Colonic mucosa (tissue), 4 donors: ENCODE data around the gene PRKG2. TPM values are rescaled to one million over a fixed set of nuclear protein-coding genes. Genes with fewer than 3 reads are reported as not detected.

Source experiments
- DNase-seq: peaks from one replicate; pipeline ENCODE4 v3.0.0-alpha.2; 2020
- H3K27ac ChIP-seq: fragments of 200-600 bp; one replicate; pipeline ENCODE4 v1.8.0; 2021
- H3K27me3 ChIP-seq: fragments of 200-600 bp; one replicate; pipeline ENCODE4 v1.8.0; 2021
- H3K36me3 ChIP-seq: fragments of 200-600 bp; one replicate; pipeline ENCODE4 v1.8.0; 2021
- H3K4me1 ChIP-seq: fragments of 200-600 bp; one replicate; pipeline ENCODE4 v1.8.0; 2021; ENCODE audit warnings: mild to moderate bottlenecking
- H3K4me3 ChIP-seq: fragments of 200-600 bp; one replicate; pipeline ENCODE4 v1.8.0; 2021
- H3K9ac ChIP-seq, 2 donors: one replicate each; pipeline ENCODE4 v1.7.0; 2013; ENCODE audit warnings: control low read depth in 2 of 2, low read depth in 2 of 2, low read length in 2 of 2
- H3K9me3 ChIP-seq: fragments of 200-600 bp; one replicate; pipeline ENCODE4 v1.8.0; 2021
- CTCF ChIP-seq: fragments of 200-600 bp; IDR thresholded peaks from one replicate; pipeline ENCODE4 v1.8.0; 2022; ENCODE audit warnings: antibody characterized with exemption, mild to moderate bottlenecking
- intact Hi-C: fragments of 100-400 bp; cut with DNase I; formaldehyde crosslinking; loops from one replicate; pipeline ENCODE4 v1.14.1; 2022
- total RNA-seq, 2 donors: library from RNA; stranded (reverse); fragmentation: NEBNext Ultra II Directional in 1 of 2; extraction: Animal tissue kit (Norgen Biotek cat#: 25700) in 1 of 2; gene quantifications; one replicate each; pipeline ENCODE4 v1.2.1, GENCODE V29; 2021
- donor health status: healthy.
- donor health status: DM: no; HTN: no; CAD: no.
- donor health status: DM: no; HTN: no; CAD: no.

PRKG2 gene
- total RNA-seq, 2 donors from 2014 or later: 1.8 to 2.3 TPM

- intact Hi-C loops: no loop called here
- no peak for TF ChIP-seq CTCF
- Histone ChIP-seq H3K27ac (no peak overlapping the region), H3K4me1 (no peaks in the 10 kb centered on the region), H3K36me3 (no peaks in the 10 kb centered on the region), H3K27me3 (no peaks in the 10 kb centered on the region), H3K4me3 (no peak overlapping the region), H3K9me3 (no peaks in the 10 kb centered on the region), H3K9ac (no peak overlapping the region)
- no peak for DNase-seq
Observed at GRCh38 chr4:81093720-81094401, 121.2 kb downstream of the PRKG2 start.

- Histone ChIP-seq H3K4me1 (no peaks in the 10 kb centered on the region), H3K9ac (no peak overlapping the region), H3K9me3 (no peaks in the 10 kb centered on the region), H3K36me3 (no peaks in the 10 kb centered on the region), H3K4me3 (no peak overlapping the region), H3K27me3 (no peaks in the 10 kb centered on the region), H3K27ac (no peak overlapping the region)
- intact Hi-C loops: no loop called here
- no peak for DNase-seq
- TF ChIP-seq CTCF: no peak
Observed at GRCh38 chr4:81085979-81086378, 129.0 kb downstream of the PRKG2 start.

GRCh38 chr4:81085291-81085690, 129.7 kb downstream of the PRKG2 start:
- no peaks in the 10 kb centered on the region for H3K9me3 ChIP-seq
- intact Hi-C loops: no loop called here
- H3K9ac ChIP-seq: no peak overlapping the region
- H3K27ac ChIP-seq: no peak overlapping the region
- H3K4me3 ChIP-seq: no peak overlapping the region
- DNase-seq: no peak
- TF ChIP-seq CTCF: no peak
- no peaks in the 10 kb centered on the region for H3K4me1 ChIP-seq
- H3K27me3 ChIP-seq: no peaks in the 10 kb centered on the region
- H3K36me3 ChIP-seq: no peaks in the 10 kb centered on the region

DNA sequence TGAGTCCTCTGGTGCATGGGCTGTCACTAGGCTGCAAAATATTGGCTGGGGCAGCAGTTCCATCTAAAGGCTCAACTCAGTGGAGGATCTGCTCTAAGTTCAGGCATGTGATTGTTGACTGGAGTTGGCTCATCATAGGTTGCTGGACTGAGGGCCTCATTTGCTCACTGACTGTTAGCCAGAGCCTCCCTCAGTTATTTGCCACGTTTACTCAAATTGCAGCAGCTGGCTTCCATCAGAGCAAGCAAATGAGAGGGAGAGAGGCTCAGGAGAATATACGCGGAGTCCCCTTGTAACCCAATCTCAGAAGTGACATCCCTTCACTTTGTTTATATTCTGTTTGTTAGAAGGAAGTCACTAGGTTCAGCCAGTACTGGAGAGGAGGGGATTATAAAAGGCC, 130.4 kb downstream of the PRKG2 start:
- Histone ChIP-seq H3K27me3 (no peaks in the 10 kb centered on the region), H3K4me1 (no peaks in the 10 kb centered on the region), H3K27ac (no peak overlapping the region), H3K9me3 (no peaks in the 10 kb centered on the region), H3K36me3 (no peaks in the 10 kb centered on the region), H3K4me3 (no peak overlapping the region), H3K9ac (no peak overlapping the region)
- intact Hi-C loops: no loop called here
- no peak for DNase-seq
- TF ChIP-seq CTCF: no peak

DNA sequence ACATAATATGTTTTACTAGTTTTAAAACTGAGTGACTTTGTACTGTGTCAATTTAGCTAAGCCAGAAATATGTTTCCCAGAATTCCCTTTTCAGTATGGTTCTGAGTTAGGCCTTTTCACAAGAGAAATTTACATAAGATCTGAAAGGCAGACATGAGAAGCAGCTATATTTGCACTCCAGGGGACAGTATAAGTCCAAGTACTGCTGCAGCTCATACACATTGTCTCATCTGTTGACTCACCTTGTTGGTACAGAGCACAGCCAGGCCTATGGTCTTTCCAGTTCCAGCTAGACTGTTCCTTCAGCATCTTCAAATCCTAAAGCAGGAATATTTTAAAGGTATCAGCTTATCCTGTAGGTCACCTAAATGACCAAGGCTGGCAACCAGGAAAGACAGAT, 131.0 kb downstream of the PRKG2 start:
- no peaks in the 10 kb centered on the region for H3K9me3 ChIP-seq
- H3K4me3 ChIP-seq: no peak overlapping the region
- no peak for DNase-seq
- intact Hi-C loops: no loop called here
- no peaks in the 10 kb centered on the region for H3K4me1 ChIP-seq
- no peaks in the 10 kb centered on the region for H3K36me3 ChIP-seq
- no peak overlapping the region for H3K27ac ChIP-seq
- no peak overlapping the region for H3K9ac ChIP-seq
- no peaks in the 10 kb centered on the region for H3K27me3 ChIP-seq
- peak; percentile 33 for TF ChIP-seq CTCF
